ENCODE measurements around the gene TMEM31. TPM values are rescaled to one million over a fixed set of nuclear protein-coding genes. Genes with fewer than 3 reads are reported as not detected.

TMEM31 gene
- total RNA-seq, 1 experiment from 2014 or later, result not detected

GRCh38 chrX:103726477-103726876, 15.8 kb downstream of the TMEM31 start:
- no peak for DNase-seq (ENCODE audit: low spot score)

- DNase-seq (ENCODE audit: low spot score), result no peak
Observed at GRCh38 chrX:103727115-103727514, 16.4 kb downstream of the TMEM31 start.

GRCh38 chrX:103729015-103729414, 18.3 kb downstream of the TMEM31 start:
- no peak for DNase-seq (ENCODE audit: low spot score)

- DNase-seq (ENCODE audit: low spot score), result no peak
Observed at GRCh38 chrX:103730147-103730795, 19.6 kb downstream of the TMEM31 start.

- DNase-seq (ENCODE audit: low spot score), result peak; percentile 29
Observed at GRCh38 chrX:103730796-103731493, 20.2 kb downstream of the TMEM31 start.

GRCh38 chrX:103733017-103733416, 22.3 kb downstream of the TMEM31 start:
- DNase-seq (ENCODE audit: low spot score), result no peak

- no peak for DNase-seq (ENCODE audit: low spot score)
Observed at GRCh38 chrX:103734125-103734760, 23.5 kb downstream of the TMEM31 start.

- no peak for DNase-seq (ENCODE audit: low spot score)
Observed at GRCh38 chrX:103737696-103738095, 27.0 kb downstream of the TMEM31 start.

GRCh38 chrX:103739421-103739820, 28.7 kb downstream of the TMEM31 start:
- DNase-seq (ENCODE audit: low spot score), result no peak

GRCh38 chrX:103741879-103742278, 31.2 kb downstream of the TMEM31 start:
- no peak for DNase-seq (ENCODE audit: low spot score)

- DNase-seq (ENCODE audit: low spot score), result no peak
Observed at GRCh38 chrX:103742339-103742738, 31.6 kb downstream of the TMEM31 start.

- no peak for DNase-seq (ENCODE audit: low spot score)
Observed at GRCh38 chrX:103747163-103747562, 36.5 kb downstream of the TMEM31 start.

GRCh38 chrX:103754401-103754800, 43.7 kb downstream of the TMEM31 start:
- DNase-seq (ENCODE audit: low spot score), result no peak

- no peak for DNase-seq (ENCODE audit: low spot score)
Observed at GRCh38 chrX:103756736-103757135, 46.0 kb downstream of the TMEM31 start.

- no peak for DNase-seq (ENCODE audit: low spot score)
Observed at GRCh38 chrX:103758555-103758954, 47.8 kb downstream of the TMEM31 start.

GRCh38 chrX:103763541-103763940, 52.8 kb downstream of the TMEM31 start:
- peak; percentile 30 for DNase-seq (ENCODE audit: low spot score)

Other genes starting within 250 kb of the TMEM31 start
- gene RAB40A, start 191.4 kb upstream of the TMEM31 start, total RNA-seq (2014; rRNA removed; shearing (Covaris generic)), result 0.04 TPM in 1 of 2 replicates, not detected in the other
- 61.2 and 67.6 TPM in 2 replicates for gene TCEAL4, start 125.4 kb upstream of the TMEM31 start, total RNA-seq (2014; rRNA removed; shearing (Covaris generic))
- 20.4 and 20.9 TPM in 2 replicates for gene TCEAL3, start 102.9 kb upstream of the TMEM31 start, total RNA-seq (2014; rRNA removed; shearing (Covaris generic))
- gene TCEAL1, start 81.9 kb upstream of the TMEM31 start, total RNA-seq (2014; rRNA removed; shearing (Covaris generic)), result 16.4 and 27.4 TPM in 2 replicates
- gene MORF4L2, start 24.2 kb upstream of the TMEM31 start, total RNA-seq (2014; rRNA removed; shearing (Covaris generic)), result 950 and 1,107 TPM in 2 replicates
- gene PLP1, start 65.9 kb downstream of the TMEM31 start, total RNA-seq (2014; rRNA removed; shearing (Covaris generic)), result 0.02 TPM in 1 of 2 replicates, not detected in the other
- gene RAB9B, start 121.3 kb downstream of the TMEM31 start, total RNA-seq (2014; rRNA removed; shearing (Covaris generic)), result 0.74 and 0.94 TPM in 2 replicates

Data from H4 (cell line).